SU-DHL-6 (cell line): ENCODE measurements around the gene MDM4.

ENCODE experiments used
- H2AFZ ChIP-seq: fragments of 200-600 bp; sonication (generic); 2 replicates; pipeline ENCODE4 v1.6.1; 2014; ENCODE audit warnings: low read depth, mild to moderate bottlenecking, moderate library complexity, mixed read lengths, antibody characterized with exemption, low read length; ENCODE audit not compliant: severe bottlenecking
- H3F3A ChIP-seq: fragments of 200-600 bp; shearing (Covaris generic); 2 replicates; pipeline ENCODE4 v1.6.0; 2016; ENCODE audit warnings: antibody characterized with exemption, mild to moderate bottlenecking; ENCODE audit not compliant: insufficient read depth
- H3K27ac ChIP-seq: fragments of 200-600 bp; sonication (generic); 2 replicates; pipeline ENCODE4 v1.5.1; 2016; ENCODE audit warnings: low read depth, mild to moderate bottlenecking, low read length, moderate library complexity, mixed read lengths
- H3K27me3 ChIP-seq: fragments of 200-600 bp; sonication (generic), shearing (Covaris generic); 2 replicates; pipeline ENCODE4 v1.6.0; 2014; ENCODE audit warnings: mild to moderate bottlenecking, low read length
- H3K36me3 ChIP-seq: fragments of 200-600 bp; sonication (generic); 2 replicates; pipeline ENCODE4 v1.6.1; 2014; ENCODE audit warnings: mild to moderate bottlenecking, low read length, mixed read lengths
- H3K4me2 ChIP-seq: fragments of 300-600, 200-600 bp; shearing (Covaris generic), sonication (generic); 2 replicates; pipeline ENCODE4 v1.6.0; 2014; ENCODE audit warnings: low read length, low read depth, mild to moderate bottlenecking; ENCODE audit not compliant: poor library complexity, severe bottlenecking
- H3K4me3 ChIP-seq: fragments of 200-600 bp; sonication (generic); 2 replicates; pipeline ENCODE4 v1.5.1; 2014; ENCODE audit warnings: antibody characterized with exemption, low read length, mild to moderate bottlenecking, mixed read lengths; ENCODE audit not compliant: insufficient read depth, poor library complexity, severe bottlenecking
- H3K79me2 ChIP-seq: fragments of 200-600 bp; sonication (generic); 2 replicates; pipeline ENCODE4 v1.6.1; 2014; ENCODE audit warnings: mild to moderate bottlenecking, low read length, moderate library complexity; ENCODE audit not compliant: insufficient read depth
- H3K9ac ChIP-seq: fragments of 200-600 bp; sonication (generic); 2 replicates; pipeline ENCODE4 v1.7.0; 2014; ENCODE audit warnings: mild to moderate bottlenecking, low read length
- H3K9me2 ChIP-seq: fragments of 200-600 bp; sonication (generic); replicated peaks from 2 replicates; pipeline ENCODE4 v1.6.1; 2014; ENCODE audit warnings: low read length; ENCODE audit not compliant: insufficient read depth
- H3K9me3 ChIP-seq: fragments of 200-600 bp; sonication (generic); 2 replicates; pipeline ENCODE4 v1.6.1; 2014; ENCODE audit warnings: low read length, mixed read lengths; ENCODE audit not compliant: insufficient read depth
- H4K20me1 ChIP-seq: fragments of 200-600 bp; sonication (generic); 2 replicates; pipeline ENCODE4 v1.6.1; 2014; ENCODE audit warnings: low read depth, mild to moderate bottlenecking, antibody characterized with exemption, low read length, moderate library complexity, mixed read lengths
- EZH2phosphoT487 ChIP-seq: fragments of 200-600 bp; sonication (generic), shearing (Covaris generic); conservative IDR thresholded peaks from 2 replicates; pipeline ENCODE4 v1.6.1; 2018; ENCODE audit warnings: mild to moderate bottlenecking, antibody characterized with exemption, low read length, moderate library complexity, mixed read lengths
- TF ChIP-seq, protein P1 (sequence below): fragments of 200-600 bp; sonication (generic); IDR thresholded peaks from one replicate; pipeline ENCODE4 v1.5.1; 2017; ENCODE audit warnings: antibody characterized with exemption, mild to moderate bottlenecking, low read length, moderate library complexity; ENCODE audit not compliant: insufficient read depth, poor library complexity, severe bottlenecking

Gene MDM4

DNA sequence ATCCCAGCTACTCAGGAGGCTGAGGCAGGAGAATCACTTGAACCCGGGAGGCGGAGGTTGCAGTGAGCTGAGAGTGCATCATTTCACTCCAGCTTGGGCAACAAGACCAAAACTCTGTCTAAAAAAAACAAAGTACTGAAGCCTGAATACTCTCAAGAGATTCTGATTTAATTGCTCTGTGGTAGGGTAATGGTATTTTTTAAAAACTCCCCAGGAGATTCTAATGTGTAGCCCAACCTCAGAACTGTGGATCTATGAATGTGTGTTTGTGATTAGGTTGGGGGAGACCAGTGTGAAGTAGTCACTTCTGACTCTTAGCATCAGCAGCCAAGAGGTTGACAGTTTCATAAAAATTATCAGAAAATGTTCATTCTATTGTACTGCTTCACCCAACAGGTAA is 43.5 kb upstream of the MDM4 start:
- H3K36me3 ChIP-seq: no peaks in the 10 kb centered on the region
- H3K9me2 ChIP-seq: no peaks in the 10 kb centered on the region
- no peak for TF ChIP-seq EZH2phosphoT487
- TF ChIP-seq, protein P1, sequence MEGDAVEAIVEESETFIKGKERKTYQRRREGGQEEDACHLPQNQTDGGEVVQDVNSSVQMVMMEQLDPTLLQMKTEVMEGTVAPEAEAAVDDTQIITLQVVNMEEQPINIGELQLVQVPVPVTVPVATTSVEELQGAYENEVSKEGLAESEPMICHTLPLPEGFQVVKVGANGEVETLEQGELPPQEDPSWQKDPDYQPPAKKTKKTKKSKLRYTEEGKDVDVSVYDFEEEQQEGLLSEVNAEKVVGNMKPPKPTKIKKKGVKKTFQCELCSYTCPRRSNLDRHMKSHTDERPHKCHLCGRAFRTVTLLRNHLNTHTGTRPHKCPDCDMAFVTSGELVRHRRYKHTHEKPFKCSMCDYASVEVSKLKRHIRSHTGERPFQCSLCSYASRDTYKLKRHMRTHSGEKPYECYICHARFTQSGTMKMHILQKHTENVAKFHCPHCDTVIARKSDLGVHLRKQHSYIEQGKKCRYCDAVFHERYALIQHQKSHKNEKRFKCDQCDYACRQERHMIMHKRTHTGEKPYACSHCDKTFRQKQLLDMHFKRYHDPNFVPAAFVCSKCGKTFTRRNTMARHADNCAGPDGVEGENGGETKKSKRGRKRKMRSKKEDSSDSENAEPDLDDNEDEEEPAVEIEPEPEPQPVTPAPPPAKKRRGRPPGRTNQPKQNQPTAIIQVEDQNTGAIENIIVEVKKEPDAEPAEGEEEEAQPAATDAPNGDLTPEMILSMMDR: no peak
- H3K4me2 ChIP-seq: no peak overlapping the region
- H3K27me3 ChIP-seq: no peaks in the 10 kb centered on the region; the same call in 1 of the 2 replicates
- no peaks in the 10 kb centered on the region for H3K79me2 ChIP-seq
- no peak overlapping the region for H2AFZ ChIP-seq
- H3K4me3 ChIP-seq: no peak overlapping the region
- no peak overlapping the region for H3K9ac ChIP-seq
- H3K27ac ChIP-seq: no peak overlapping the region
- no peaks in the 10 kb centered on the region for H3F3A ChIP-seq
- H3K9me3 ChIP-seq: no peaks in the 10 kb centered on the region
- no peaks in the 10 kb centered on the region for H4K20me1 ChIP-seq

DNA sequence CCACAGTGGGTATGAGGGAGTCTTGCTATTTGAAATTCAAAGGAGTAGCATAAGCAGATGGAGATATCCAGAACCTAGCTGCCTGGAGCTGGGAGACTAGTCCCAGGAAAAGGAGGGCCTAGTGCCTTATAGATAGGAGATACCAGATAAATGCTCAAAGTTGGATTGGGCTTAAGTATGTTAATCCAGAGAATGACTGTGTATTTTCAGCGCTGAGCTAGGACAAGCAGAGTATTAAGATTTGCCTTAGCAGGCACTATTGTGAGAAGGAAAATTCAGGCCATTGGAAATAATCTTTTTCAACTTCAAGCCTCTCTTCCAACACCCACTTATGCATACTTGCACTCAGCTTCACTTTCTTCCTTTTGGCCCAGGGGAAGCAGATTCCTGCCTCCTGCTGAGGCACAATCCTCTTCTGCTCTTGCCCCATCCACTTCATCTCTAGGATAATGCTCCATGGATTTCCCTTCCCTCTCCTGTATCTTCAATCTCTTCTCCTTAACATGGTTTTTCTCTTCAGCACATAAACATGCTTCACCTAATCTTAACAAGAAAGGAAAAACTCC is 42.7 kb upstream of the MDM4 start:
- no peak overlapping the region for H3K4me2 ChIP-seq
- no peak overlapping the region for H3K27ac ChIP-seq
- no peaks in the 10 kb centered on the region for H3K36me3 ChIP-seq
- H3K79me2 ChIP-seq: no peaks in the 10 kb centered on the region
- no peaks in the 10 kb centered on the region; the same call in 1 of the 2 replicates for H3K27me3 ChIP-seq
- no peaks in the 10 kb centered on the region for H3K9me3 ChIP-seq
- H3K4me3 ChIP-seq: no peak overlapping the region
- TF ChIP-seq EZH2phosphoT487: no peak
- TF ChIP-seq, protein P1: no peak
- no peak overlapping the region for H3K9ac ChIP-seq
- no peaks in the 10 kb centered on the region for H3F3A ChIP-seq
- H2AFZ ChIP-seq: no peak overlapping the region
- no peaks in the 10 kb centered on the region for H4K20me1 ChIP-seq
- no peaks in the 10 kb centered on the region for H3K9me2 ChIP-seq

DNA sequence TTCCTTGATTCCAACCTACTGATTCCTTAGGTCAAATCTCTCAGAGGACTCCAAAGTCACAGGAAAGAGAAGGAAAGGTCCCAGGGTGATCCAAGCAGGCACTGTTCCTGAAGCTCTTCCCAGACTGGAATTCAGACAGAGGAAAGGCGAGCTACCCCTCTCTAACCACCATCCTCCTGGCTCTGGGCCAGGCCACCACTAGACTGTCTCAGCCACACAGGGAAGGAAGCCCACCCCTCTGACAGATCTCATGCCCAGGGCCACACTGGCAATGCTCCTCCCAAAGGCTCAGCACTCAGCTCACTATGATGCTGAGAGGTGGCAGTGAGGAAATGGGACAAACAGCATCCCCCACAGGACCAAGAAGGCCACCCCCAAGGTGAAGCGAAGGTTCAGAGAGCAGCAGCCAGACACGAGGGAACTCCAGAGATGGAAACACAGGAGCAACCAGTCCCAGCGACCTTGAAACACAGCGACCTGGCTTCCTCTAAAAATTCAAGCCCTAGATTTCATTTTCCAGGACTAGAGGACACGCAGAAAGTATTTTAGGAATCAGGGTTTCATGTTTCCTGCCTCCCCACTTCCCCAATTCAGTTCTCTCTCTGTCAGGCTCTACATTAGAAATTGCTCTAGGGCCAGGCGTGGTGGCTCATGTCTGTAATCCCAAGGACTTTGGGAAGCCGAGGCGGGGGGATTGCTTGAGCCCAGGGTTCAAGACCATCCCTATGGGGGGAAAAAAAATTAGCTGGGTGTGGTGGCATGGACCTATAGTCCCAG is 40.4 kb upstream of the MDM4 start:
- Histone ChIP-seq H3K79me2 (no peaks in the 10 kb centered on the region), H3K9ac (no peak overlapping the region), H3K9me3 (no peaks in the 10 kb centered on the region), H3K36me3 (no peaks in the 10 kb centered on the region), H4K20me1 (no peaks in the 10 kb centered on the region), H3K4me2 (no peak overlapping the region), H3K27me3 (no peaks in the 10 kb centered on the region), H3K9me2 (no peaks in the 10 kb centered on the region), H2AFZ (no peak overlapping the region), H3K4me3 (no peak overlapping the region), H3K27ac (no peak overlapping the region), H3F3A (no peaks in the 10 kb centered on the region)
- TF ChIP-seq, protein P1: no peak
- no peak for TF ChIP-seq EZH2phosphoT487
